Endothelial cell of umbilical vein (primary cell): Measurements from ENCODE around the gene PTDSS2. TPM values are rescaled to one million over a fixed set of nuclear protein-coding genes. Genes with fewer than 3 reads are reported as not detected.

Experiments used
- BruUV-seq: library from RNA; stranded (reverse); fragments of 400-500 nt; replicated peaks from 2 replicates; lab custom pipeline; 2021; lab: Mats Ljungman, UMichigan
- CTCF ChIA-PET: fragments of 300-600, 350-600 bp; sonication (Branson Sonifier 250); formaldehyde crosslinking; loops from one replicate; lab custom pipeline; 2021; ENCODE audit warnings: antibody characterized with exemption, inconsistent platforms; lab: Charles Lee
- POLR2A ChIA-PET: fragments of 300-600, 350-600 bp; sonication (Branson Sonifier 250); formaldehyde crosslinking; loops from one replicate; lab custom pipeline; 2021; ENCODE audit warnings: antibody characterized with exemption, inconsistent platforms; lab: Charles Lee
- DNase-seq: peaks from one replicate; pipeline ENCODE4 v3.0.0-alpha.2; 2011; ENCODE audit warnings: low read depth, low spot score
- FAIRE-seq: peaks from 2 replicates; lab custom pipeline; 2011; peaks lifted over from hg19 to GRCh38; lab: Jason Lieb, UNC
- H2AFZ ChIP-seq: 2 replicates; pipeline ENCODE4 v1.6.0; 2012; ENCODE audit warnings: low read depth, low read length, control low read depth, inconsistent platforms
- H3K27ac ChIP-seq: 2 replicates; pipeline ENCODE4 v1.5.1; 2011; ENCODE audit warnings: low read depth, mild to moderate bottlenecking, control low read depth, low read length, moderate library complexity; ENCODE audit not compliant: insufficient read depth
- H3K27me3 ChIP-seq, 2 experiments: 2 replicates each; pipeline versions ENCODE4 v1.6.0 to v1.6.1; 2011; ENCODE audit warnings: low read length in 2 of 2, mixed read lengths in 1 of 2; ENCODE audit not compliant: control insufficient read depth in 2 of 2, insufficient read depth in 2 of 2
- H3K36me3 ChIP-seq, 2 experiments: 2 replicates in 1 of 2; 3 replicates in 1 of 2; pipeline ENCODE4 v1.5.1; 2011; ENCODE audit warnings: low read length in 2 of 2, mild to moderate bottlenecking in 1 of 2, moderate library complexity in 1 of 2; ENCODE audit not compliant: control insufficient read depth in 2 of 2, insufficient read depth in 2 of 2; ENCODE audit errors: extremely low read depth in 1 of 2
- H3K4me1 ChIP-seq: 3 replicates; pipeline ENCODE4 v1.5.1; 2011; ENCODE audit warnings: mild to moderate bottlenecking, low read length; ENCODE audit not compliant: control insufficient read depth, insufficient read depth; ENCODE audit errors: extremely low read depth
- H3K4me2 ChIP-seq: 2 replicates; pipeline ENCODE4 v1.6.1; 2011; ENCODE audit warnings: low read length, control low read depth, mixed read lengths; ENCODE audit not compliant: insufficient read depth
- H3K4me3 ChIP-seq, 3 experiments: fragments of 200-600 bp in 1 of 3; sonication (generic), shearing (Covaris generic) in 1 of 3; replicated peaks in 1 of 3; 2 replicates each; pipeline ENCODE4 v1.5.1; 2011 to 2016; ENCODE audit warnings: control low read depth in 3 of 3, low read length in 3 of 3, mild to moderate bottlenecking in 2 of 3, inconsistent platforms in 1 of 3, low read depth in 1 of 3, moderate library complexity in 1 of 3; ENCODE audit not compliant: insufficient read depth in 1 of 3
- H3K79me2 ChIP-seq: 2 replicates; pipeline ENCODE4 v1.6.0; 2012; ENCODE audit warnings: low read length, inconsistent platforms; ENCODE audit not compliant: control insufficient read depth, insufficient read depth
- H3K9ac ChIP-seq: replicated peaks from 2 replicates; pipeline ENCODE3; 2011; ENCODE audit warnings: low read length, control low read depth; ENCODE audit not compliant: insufficient read depth; ENCODE audit errors: extremely low read depth
- H3K9me1 ChIP-seq: replicated peaks from 3 replicates; pipeline ENCODE4 v1.6.0; 2011; ENCODE audit warnings: mild to moderate bottlenecking, low read length; ENCODE audit not compliant: control insufficient read depth, insufficient read depth; ENCODE audit errors: extremely low read depth
- H3K9me3 ChIP-seq: replicated peaks from 2 replicates; pipeline ENCODE4 v1.5.1; 2012; ENCODE audit warnings: low read length, inconsistent platforms; ENCODE audit not compliant: control insufficient read depth, insufficient read depth
- H4K20me1 ChIP-seq: replicated peaks from 2 replicates; pipeline ENCODE3; 2011; ENCODE audit warnings: mild to moderate bottlenecking, low read length; ENCODE audit not compliant: control insufficient read depth, insufficient read depth; ENCODE audit errors: extremely low read depth
- CTCF ChIP-seq, 2 donors: IDR thresholded peaks; 1 replicate in 1 of 2; 2 replicates in 1 of 2; pipeline ENCODE4 v1.5.1; 2011; ENCODE audit warnings: low read length in 2 of 2, mild to moderate bottlenecking in 2 of 2, moderate library complexity in 2 of 2, control low read depth in 1 of 2, inconsistent platforms in 1 of 2, low read depth in 1 of 2; ENCODE audit not compliant: insufficient read depth in 1 of 2; ENCODE audit errors: extremely low read depth in 1 of 2
- EZH2 ChIP-seq: IDR thresholded peaks from 2 replicates; pipeline ENCODE4 v1.6.1; 2012; ENCODE audit warnings: borderline replicate concordance, low read depth, mild to moderate bottlenecking, moderate library complexity, low read length, inconsistent platforms; ENCODE audit not compliant: severe bottlenecking
- FOS ChIP-seq: IDR thresholded peaks from 2 replicates; pipeline ENCODE4 v1.6.1; 2011; ENCODE audit warnings: mild to moderate bottlenecking, low read length, moderate library complexity, borderline replicate concordance; ENCODE audit not compliant: insufficient read depth
- GATA2 ChIP-seq: IDR thresholded peaks from 2 replicates; pipeline ENCODE4 v1.7.0; 2011; ENCODE audit warnings: low read depth, mild to moderate bottlenecking, moderate library complexity, mixed read lengths, low read length; ENCODE audit not compliant: insufficient read length, insufficient read depth
- JUN ChIP-seq: IDR thresholded peaks from 2 replicates; pipeline ENCODE4 v1.6.1; 2011; ENCODE audit warnings: borderline replicate concordance, low read depth; ENCODE audit not compliant: insufficient read length, insufficient read depth
- MAX ChIP-seq: IDR thresholded peaks from 2 replicates; pipeline ENCODE4 v1.6.1; 2011; ENCODE audit not compliant: insufficient read depth, insufficient read length
- MYC ChIP-seq: IDR thresholded peaks from one replicate; pipeline ENCODE4 v1.6.1; 2011; ENCODE audit warnings: mild to moderate bottlenecking, low read depth, low read length
- POLR2A ChIP-seq: IDR thresholded peaks from 2 replicates; pipeline ENCODE4 v1.6.1; 2012; ENCODE audit warnings: low read depth, mild to moderate bottlenecking, control low read depth, low read length
- POLR2AphosphoS5 ChIP-seq: IDR thresholded peaks from 2 replicates; pipeline ENCODE4 v1.6.1; 2012; ENCODE audit warnings: low read depth, mild to moderate bottlenecking, control low read depth, low read length, moderate library complexity; ENCODE audit not compliant: insufficient read depth
- dilution Hi-C: fragments of 300-500 bp; cut with MboI; formaldehyde crosslinking; loops from one replicate; pipeline ENCODE4 v1.15.0; 2019; ENCODE audit warnings: low sequenced_read_pairs; ENCODE audit not compliant: extremely low pct_ligation_motif_present
- intact Hi-C: fragments of 100-400 bp; cut with micrococcal nuclease; formaldehyde crosslinking; loops from one replicate; pipeline ENCODE4 v1.10.0; 2022
- polyA plus RNA-seq, 4 experiments: library from polyadenylated mRNA; depleted of rRNA in 3 of 4; stranded (reverse) in 3 of 4; unstranded in 1 of 4; fragments of >200 nt; gene quantifications; 2 replicates each; pipeline versions ENCODE4 v1.2.1 to v1.2.3, GENCODE V29; 2011 to 2012; ENCODE audit warnings: missing spikeins in 1 of 4
- small RNA-seq: library from RNA; depleted of rRNA; stranded (forward); fragments of <200 nt; gene quantifications from one replicate; pipeline ENCODE3, GENCODE V24; 2012; ENCODE audit warnings: low replicate concordance, low read depth; ENCODE audit not compliant: insufficient read depth, insufficient read length
- total RNA-seq: library from RNA; stranded (reverse); gene quantifications from 2 replicates; pipeline ENCODE4 v1.2.3, GENCODE V29; 2021

PTDSS2 gene
- total and polyA plus RNA-seq, 2 donors (not counting 3 experiments of a cell fraction or from before 2014, with no cell fraction given): 41.4 to 46.8 TPM

GRCh38 chr11:539971-540481 lies 89.9 kb downstream of the PTDSS2 start:
- DNase-seq (no peak), FAIRE-seq (no peak)
- no peaks in the 10 kb centered on the region for H3K79me2 ChIP-seq
- no peaks in the 10 kb centered on the region for H3K9me3 ChIP-seq
- H3K4me3 ChIP-seq: no peak overlapping the region
- no peak overlapping the region for H3K27ac ChIP-seq
- no peaks in the 10 kb centered on the region for H3K36me3 ChIP-seq
- intact Hi-C loops (loop anchor here (5.0 kb wide), 1 partner anchor 157 kb away; the partner anchor contains the start of genes DEAF1 and TMEM80), dilution Hi-C loops (no loop called here)
- H4K20me1 ChIP-seq: no peaks in the 10 kb centered on the region
- POLR2A ChIA-PET: no interaction called here
- H3K9ac ChIP-seq: no peak overlapping the region
- no peak overlapping the region for H3K4me2 ChIP-seq
- H3K27me3 ChIP-seq: no peaks in the 10 kb centered on the region
- H3K9me1 ChIP-seq: no peaks in the 10 kb centered on the region
- H3K4me1 ChIP-seq: peaks cover 3% of the 10 kb centered on the region
- H2AFZ ChIP-seq: no peak overlapping the region
- TF ChIP-seq EZH2 (no peak), CTCF (IDR thresholded peaks at IDR 0.05; ENCODE audit: extremely low read depth in 1 of 2, insufficient read depth in 1 of 2, low read depth in 1 of 2, low read length in 2 of 2) (no peak), JUN (no peak), GATA2 (no peak), MAX (no peak), MYC (no peak), FOS (no peak), POLR2A (no peak), POLR2AphosphoS5 (no peak)
- CTCF ChIA-PET: no interaction called here
- BruUV-seq: no TSS peak

Small RNA genes within 50 kb of the gene (small RNA-seq; reads per million reads assigned to genes)
- gene RN7SL838P: not detected

Other genes starting within 250 kb of the PTDSS2 start
- gene BET1L, start 242.9 kb upstream of the PTDSS2 start, total RNA-seq: 31.0 and 35.5 TPM in 2 replicates
- gene BET1L, start 242.9 kb upstream of the PTDSS2 start, polyA plus RNA-seq: 80.0 and 90.0 TPM in 2 replicates
- gene RIC8A, start 242.6 kb upstream of the PTDSS2 start, total RNA-seq: 112 and 119 TPM in 2 replicates
- gene RIC8A, start 242.6 kb upstream of the PTDSS2 start, polyA plus RNA-seq: 143 and 165 TPM in 2 replicates
- 12.0 and 14.9 TPM in 2 replicates for gene SIRT3, start 213.9 kb upstream of the PTDSS2 start, total RNA-seq
- 17.6 and 18.3 TPM in 2 replicates for gene SIRT3, start 213.9 kb upstream of the PTDSS2 start, polyA plus RNA-seq
- gene PSMD13, start 213.3 kb upstream of the PTDSS2 start, total RNA-seq: 168 and 179 TPM in 2 replicates
- gene PSMD13, start 213.3 kb upstream of the PTDSS2 start, polyA plus RNA-seq: 175 and 214 TPM in 2 replicates
- gene NLRP6, start 171.9 kb upstream of the PTDSS2 start, total RNA-seq: not detected in 2 replicates
- not detected in 2 replicates for gene NLRP6, start 171.9 kb upstream of the PTDSS2 start, polyA plus RNA-seq
- 42.4 and 48.1 TPM in 2 replicates for gene PGGHG, start 161.2 kb upstream of the PTDSS2 start, total RNA-seq
- 31.6 and 37.9 TPM in 2 replicates for gene PGGHG, start 161.2 kb upstream of the PTDSS2 start, polyA plus RNA-seq
- not detected in 2 replicates for gene IFITM5, start 150.8 kb upstream of the PTDSS2 start, total RNA-seq
- not detected in 2 replicates for gene IFITM5, start 150.8 kb upstream of the PTDSS2 start, polyA plus RNA-seq
- 219 and 263 TPM in 2 replicates for gene IFITM2, start 142.5 kb upstream of the PTDSS2 start, total RNA-seq
- gene IFITM2, start 142.5 kb upstream of the PTDSS2 start, polyA plus RNA-seq: 1,135 and 1,428 TPM in 2 replicates
- gene IFITM1, start 136.2 kb upstream of the PTDSS2 start, total RNA-seq: 4.0 and 11.5 TPM in 2 replicates
- gene IFITM1, start 136.2 kb upstream of the PTDSS2 start, polyA plus RNA-seq: 24.6 and 34.1 TPM in 2 replicates
- gene IFITM3, start 129.4 kb upstream of the PTDSS2 start, total RNA-seq: 323 and 416 TPM in 2 replicates
- gene IFITM3, start 129.4 kb upstream of the PTDSS2 start, polyA plus RNA-seq: 950 and 1,150 TPM in 2 replicates
- gene B4GALNT4, start 80.8 kb upstream of the PTDSS2 start, total RNA-seq: 5.2 and 9.6 TPM in 2 replicates
- 7.9 and 9.2 TPM in 2 replicates for gene B4GALNT4, start 80.8 kb upstream of the PTDSS2 start, polyA plus RNA-seq
- gene PKP3, start 56.1 kb upstream of the PTDSS2 start, total RNA-seq: 0.27 and 0.30 TPM in 2 replicates
- gene PKP3, start 56.1 kb upstream of the PTDSS2 start, polyA plus RNA-seq: 0.33 and 0.59 TPM in 2 replicates
- 51.9 and 52.3 TPM in 2 replicates for gene SIGIRR, start 35.3 kb upstream of the PTDSS2 start, total RNA-seq
- 70.9 and 104 TPM in 2 replicates for gene SIGIRR, start 35.3 kb upstream of the PTDSS2 start, polyA plus RNA-seq
- gene ANO9, start 8.3 kb upstream of the PTDSS2 start, total RNA-seq: 0.12 TPM in 1 of 2 replicates, not detected in the other
- 0.23 and 0.32 TPM in 2 replicates for gene ANO9, start 8.3 kb upstream of the PTDSS2 start, polyA plus RNA-seq
- gene RNH1, start 57.0 kb downstream of the PTDSS2 start, total RNA-seq: 143 and 144 TPM in 2 replicates
- 198 and 276 TPM in 2 replicates for gene RNH1, start 57.0 kb downstream of the PTDSS2 start, polyA plus RNA-seq
- gene HRAS, start 85.3 kb downstream of the PTDSS2 start, total RNA-seq: 103 TPM in 2 replicates
- 105 and 109 TPM in 2 replicates for gene HRAS, start 85.3 kb downstream of the PTDSS2 start, polyA plus RNA-seq
- 0.55 and 0.90 TPM in 2 replicates for gene LRRC56, start 87.2 kb downstream of the PTDSS2 start, total RNA-seq
- gene LRRC56, start 87.2 kb downstream of the PTDSS2 start, polyA plus RNA-seq: 0.47 and 0.64 TPM in 2 replicates
- gene LMNTD2, start 110.5 kb downstream of the PTDSS2 start, total RNA-seq: 1.8 and 2.1 TPM in 2 replicates
- 2.6 and 3.9 TPM in 2 replicates for gene LMNTD2, start 110.5 kb downstream of the PTDSS2 start, polyA plus RNA-seq
- 12.2 and 14.1 TPM in 2 replicates for gene RASSF7, start 110.7 kb downstream of the PTDSS2 start, total RNA-seq
- 19.9 and 27.9 TPM in 2 replicates for gene RASSF7, start 110.7 kb downstream of the PTDSS2 start, polyA plus RNA-seq
- 38.8 and 39.4 TPM in 2 replicates for gene PHRF1, start 126.2 kb downstream of the PTDSS2 start, total RNA-seq
- gene PHRF1, start 126.2 kb downstream of the PTDSS2 start, polyA plus RNA-seq: 14.2 and 14.8 TPM in 2 replicates
- gene IRF7, start 165.7 kb downstream of the PTDSS2 start, total RNA-seq: 12.3 and 14.7 TPM in 2 replicates
- gene IRF7, start 165.7 kb downstream of the PTDSS2 start, polyA plus RNA-seq: 12.6 and 23.3 TPM in 2 replicates
- not detected in 2 replicates for gene CDHR5, start 174.7 kb downstream of the PTDSS2 start, total RNA-seq
- gene CDHR5, start 174.7 kb downstream of the PTDSS2 start, polyA plus RNA-seq: not detected in 2 replicates
- gene SCT, start 176.9 kb downstream of the PTDSS2 start, total RNA-seq: not detected in 2 replicates
- not detected in 2 replicates for gene SCT, start 176.9 kb downstream of the PTDSS2 start, polyA plus RNA-seq
- 0.24 TPM in 1 of 2 replicates, not detected in the other for gene DRD4, start 187.0 kb downstream of the PTDSS2 start, total RNA-seq
- not detected in 2 replicates for gene DRD4, start 187.0 kb downstream of the PTDSS2 start, polyA plus RNA-seq
- gene DEAF1, start 244.9 kb downstream of the PTDSS2 start, total RNA-seq: 50.3 and 55.7 TPM in 2 replicates
- 43.6 and 45.5 TPM in 2 replicates for gene DEAF1, start 244.9 kb downstream of the PTDSS2 start, polyA plus RNA-seq
- gene TMEM80, start 245.5 kb downstream of the PTDSS2 start, total RNA-seq: 24.1 and 26.6 TPM in 2 replicates
- 17.9 and 21.2 TPM in 2 replicates for gene TMEM80, start 245.5 kb downstream of the PTDSS2 start, polyA plus RNA-seq